MCF 10A (cell line): Measurements from ENCODE around the gene UNC119B. TPM values are rescaled to one million over a fixed set of nuclear protein-coding genes. Genes with fewer than 3 reads are reported as not detected.
A peak's percentile ranks its signal among the peaks of the same experiment; 100 is the strongest.

Experiments
- Bru-seq: library from RNA; stranded (reverse); fragments of 400-500 nt; gene quantifications from one replicate; lab custom pipeline; 2021; lab: Mats Ljungman, UMichigan
- BruChase-seq, 2 experiments: library from RNA; stranded (reverse); fragments of 400-500 nt; gene quantifications; one replicate each; lab custom pipeline; 2021; lab: Mats Ljungman, UMichigan
- BruUV-seq: library from RNA; stranded (reverse); fragments of 400-500 nt; replicated peaks from 2 replicates; lab custom pipeline; 2021; lab: Mats Ljungman, UMichigan
- CTCF ChIA-PET: fragments of 300-600 bp; sonication (Branson Sonifier 250); formaldehyde crosslinking; extraction: SDS; loops from one replicate; lab custom pipeline; 2021; ENCODE audit warnings: antibody characterized with exemption, inconsistent platforms; lab: Yijun Ruan, JAX
- POLR2A ChIA-PET: fragments of 300-600, 350-650 bp; sonication (Branson Sonifier 250); formaldehyde crosslinking; extraction: SDS; loops from one replicate; lab custom pipeline; 2020; ENCODE audit warnings: antibody characterized with exemption, inconsistent platforms; lab: Yijun Ruan, JAX
- DNase-seq: peaks from one replicate; pipeline ENCODE4 v3.0.0-alpha.2; 2018; ENCODE audit not compliant: unreplicated experiment
- H3K27ac Mint-ChIP-seq: one replicate; pipeline ENCODE4 v1.8.0; 2022; ENCODE audit warnings: mild to moderate bottlenecking, low read depth, mixed read lengths; ENCODE audit not compliant: unreplicated experiment
- H3K27me3 Mint-ChIP-seq: one replicate; pipeline ENCODE4 v1.8.0; 2022; ENCODE audit warnings: mixed read lengths; ENCODE audit not compliant: insufficient read depth, unreplicated experiment
- H3K36me3 Mint-ChIP-seq: one replicate; pipeline ENCODE4 v1.8.0; 2022; ENCODE audit warnings: mild to moderate bottlenecking, moderate library complexity, mixed read lengths; ENCODE audit not compliant: insufficient read depth, unreplicated experiment
- H3K4me1 Mint-ChIP-seq: one replicate; pipeline ENCODE4 v1.8.0; 2022; ENCODE audit warnings: mixed read lengths; ENCODE audit not compliant: insufficient read depth, unreplicated experiment
- H3K4me3 Mint-ChIP-seq: one replicate; pipeline ENCODE4 v1.8.0; 2022; ENCODE audit warnings: mild to moderate bottlenecking, moderate library complexity, mixed read lengths; ENCODE audit not compliant: unreplicated experiment
- H3K9me3 Mint-ChIP-seq: one replicate; pipeline ENCODE4 v1.8.0; 2022; ENCODE audit warnings: mixed read lengths; ENCODE audit not compliant: unreplicated experiment
- CTCF ChIP-seq: fragments of 200-600 bp; IDR thresholded peaks from one replicate; pipeline ENCODE4 v1.8.0; 2022; ENCODE audit warnings: antibody characterized with exemption, mild to moderate bottlenecking; ENCODE audit not compliant: unreplicated experiment
- intact Hi-C: fragments of 100-400 bp; cut with micrococcal nuclease; formaldehyde crosslinking; loops from 2 replicates; pipeline ENCODE4 v1.14.1; 2022
- long read RNA-seq: library from polyadenylated mRNA; stranded (forward); transcript quantifications from one replicate; pipeline ENCODE4 v2.0.0, GENCODE V29; 2022
- total RNA-seq: library from RNA; stranded (reverse); gene quantifications from 2 replicates; pipeline ENCODE4 v1.2.3, GENCODE V29; 2022

UNC119B gene
- 31.0 and 34.7 TPM in 2 replicates for total RNA-seq
- percentile 76 among the genes with signal in this experiment for Bru-seq, nascent RNA
- BruChase-seq, experiment 1, labeled RNA remaining after a 6-hour chase, result percentile 91 among the genes with signal in this experiment
- percentile 88 among the genes with signal in this experiment for BruChase-seq, experiment 2, labeled RNA remaining after a 2-hour chase
- long read RNA-seq, full-length matches to known transcripts, result 7 of 8 reads
- long read RNA-seq, partial matches to known transcripts, result 0 of 8 reads
- long read RNA-seq, other reads (novel, unspliced or antisense), result 1 of 8 reads

GRCh38 chr12:120710031-120710804, at the start of gene UNC119B:
TSS of gene UNC119B (plus strand) at chr12:120710458. CDS start at chr12:120710475, 17 bp downstream.
- CTCF ChIA-PET, result interaction anchor here (0.7 to 2.6 kb wide), 8 partner anchors 10 to 261 kb away, joined by 3 to 15 read pairs (median 4); partner anchors contain the start of gene POP5
- Mint-ChIP-seq H3K27ac (peak within 1 kb of the TSS; percentile 55), H3K36me3 (peaks cover 17% of the 10 kb centered on the region), H3K4me1 (peaks cover 16% of the 10 kb centered on the region), H3K9me3 (no peaks in the 10 kb centered on the region), H3K4me3 (peak within 1 kb of the TSS; percentile 89), H3K27me3 (no peaks in the 10 kb centered on the region)
- intact Hi-C loops, result no loop called here
- POLR2A ChIA-PET, result interaction anchor here (0.9 to 4.8 kb wide), 10 partner anchors 10 to 234 kb away, joined by 3 to 46 read pairs (median 3); partner anchors contain the start of genes MLEC and POP5
- TF ChIP-seq CTCF, result no peak
- BruUV-seq, result no TSS peak
- peak; percentile 49 for DNase-seq

GRCh38 chr12:120661432-120661831, 48.8 kb upstream of the UNC119B start:
- no peaks in the 10 kb centered on the region for H3K9me3 Mint-ChIP-seq
- H3K36me3 Mint-ChIP-seq, result no peaks in the 10 kb centered on the region
- ChIA-PET POLR2A (no interaction called here), CTCF (interaction anchor here (5.7 kb wide), 1 partner anchor 14 kb away, joined by 71 read pairs; no protein-coding TSS in a partner anchor)
- TF ChIP-seq CTCF, result no peak
- intact Hi-C loops, result no loop called here
- no peak for DNase-seq
- H3K27ac Mint-ChIP-seq, result no peak overlapping the region
- BruUV-seq, result no TSS peak
- no peak overlapping the region for H3K4me3 Mint-ChIP-seq
- no peaks in the 10 kb centered on the region for H3K27me3 Mint-ChIP-seq
- no peaks in the 10 kb centered on the region for H3K4me1 Mint-ChIP-seq

- POLR2A ChIA-PET, result no interaction called here
- no peaks in the 10 kb centered on the region for H3K27me3 Mint-ChIP-seq
- CTCF ChIA-PET, result no interaction called here
Measured at GRCh38 chr12:120662879-120663278, 47.4 kb upstream of the UNC119B start.

More at GRCh38 chr12:120662879-120663278, 47.4 kb upstream of the UNC119B start:
- no peak for DNase-seq
- Mint-ChIP-seq H3K4me1 (no peaks in the 10 kb centered on the region), H3K27ac (no peak overlapping the region), H3K4me3 (no peak overlapping the region), H3K9me3 (no peaks in the 10 kb centered on the region), H3K36me3 (no peaks in the 10 kb centered on the region)
- no TSS peak for BruUV-seq
- no peak for TF ChIP-seq CTCF
- intact Hi-C loops, result no loop called here
